ENCODE results near the gene AOPEP. TPM values are rescaled to one million over a fixed set of nuclear protein-coding genes. Genes with fewer than 3 reads are reported as not detected.

The AOPEP gene
- polyA plus RNA-seq, 1 of the 3 experiments (the other 2 are of a cell fraction): 54.6 TPM

DNA sequence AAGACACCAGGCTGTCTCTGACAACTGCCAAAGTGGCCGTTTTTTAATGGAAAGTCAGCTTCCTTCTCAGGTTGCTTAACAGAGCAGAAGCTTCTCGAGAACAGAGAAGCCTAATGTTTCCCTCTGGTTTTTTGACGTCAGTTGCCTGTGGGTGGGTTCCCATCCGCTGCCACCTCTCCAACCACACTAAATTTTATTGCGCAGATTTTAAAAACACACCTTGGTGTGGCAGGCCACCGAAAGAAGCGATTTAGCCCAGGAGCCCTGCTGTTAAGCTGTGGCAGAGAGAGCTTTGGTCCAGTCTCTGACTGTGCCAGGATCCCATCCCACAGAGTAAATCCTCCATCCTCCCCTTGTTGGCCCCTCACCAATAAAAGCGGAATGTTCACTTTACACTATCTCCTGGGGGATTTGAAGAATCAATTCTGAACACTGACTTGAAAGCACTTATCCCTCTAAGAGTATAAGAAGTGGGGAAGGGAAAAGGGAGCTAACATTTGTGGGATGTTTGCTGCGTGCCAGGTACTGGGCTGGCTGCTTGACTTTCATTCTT, 181.6 kb downstream of the AOPEP start (continued):
- TF ChIP-seq, protein P1, sequence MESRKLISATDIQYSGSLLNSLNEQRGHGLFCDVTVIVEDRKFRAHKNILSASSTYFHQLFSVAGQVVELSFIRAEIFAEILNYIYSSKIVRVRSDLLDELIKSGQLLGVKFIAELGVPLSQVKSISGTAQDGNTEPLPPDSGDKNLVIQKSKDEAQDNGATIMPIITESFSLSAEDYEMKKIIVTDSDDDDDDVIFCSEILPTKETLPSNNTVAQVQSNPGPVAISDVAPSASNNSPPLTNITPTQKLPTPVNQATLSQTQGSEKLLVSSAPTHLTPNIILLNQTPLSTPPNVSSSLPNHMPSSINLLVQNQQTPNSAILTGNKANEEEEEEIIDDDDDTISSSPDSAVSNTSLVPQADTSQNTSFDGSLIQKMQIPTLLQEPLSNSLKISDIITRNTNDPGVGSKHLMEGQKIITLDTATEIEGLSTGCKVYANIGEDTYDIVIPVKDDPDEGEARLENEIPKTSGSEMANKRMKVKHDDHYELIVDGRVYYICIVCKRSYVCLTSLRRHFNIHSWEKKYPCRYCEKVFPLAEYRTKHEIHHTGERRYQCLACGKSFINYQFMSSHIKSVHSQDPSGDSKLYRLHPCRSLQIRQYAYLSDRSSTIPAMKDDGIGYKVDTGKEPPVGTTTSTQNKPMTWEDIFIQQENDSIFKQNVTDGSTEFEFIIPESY (IDR thresholded peaks at IDR 0.05; ENCODE audit: borderline replicate concordance, low read depth): no peak
- no peak for TF ChIP-seq RAD21 (IDR thresholded peaks at IDR 0.05; ENCODE audit: low read length)
- no peak for TF ChIP-seq FOXJ3 (CRISPR knock-in tag; IDR thresholded peaks at IDR 0.05)
- no peak for TF ChIP-seq TEAD4 (IDR thresholded peaks at IDR 0.05; ENCODE audit: borderline replicate concordance, insufficient read depth)
- TF ChIP-seq, protein P2, sequence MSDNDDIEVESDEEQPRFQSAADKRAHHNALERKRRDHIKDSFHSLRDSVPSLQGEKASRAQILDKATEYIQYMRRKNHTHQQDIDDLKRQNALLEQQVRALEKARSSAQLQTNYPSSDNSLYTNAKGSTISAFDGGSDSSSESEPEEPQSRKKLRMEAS (IDR thresholded peaks at IDR 0.05; ENCODE audit: low read depth): no peak
- TF ChIP-seq POLR2AphosphoS5 (IDR thresholded peaks at IDR 0.05; ENCODE audit: low read depth, low read length): no peak
- TF ChIP-seq MXI1 (IDR thresholded peaks at IDR 0.05; ENCODE audit: low read depth, low read length): no peak
- no peak for TF ChIP-seq GATA2 (CRISPR knock-in tag; IDR thresholded peaks at IDR 0.05)
- TF ChIP-seq, protein P3, sequence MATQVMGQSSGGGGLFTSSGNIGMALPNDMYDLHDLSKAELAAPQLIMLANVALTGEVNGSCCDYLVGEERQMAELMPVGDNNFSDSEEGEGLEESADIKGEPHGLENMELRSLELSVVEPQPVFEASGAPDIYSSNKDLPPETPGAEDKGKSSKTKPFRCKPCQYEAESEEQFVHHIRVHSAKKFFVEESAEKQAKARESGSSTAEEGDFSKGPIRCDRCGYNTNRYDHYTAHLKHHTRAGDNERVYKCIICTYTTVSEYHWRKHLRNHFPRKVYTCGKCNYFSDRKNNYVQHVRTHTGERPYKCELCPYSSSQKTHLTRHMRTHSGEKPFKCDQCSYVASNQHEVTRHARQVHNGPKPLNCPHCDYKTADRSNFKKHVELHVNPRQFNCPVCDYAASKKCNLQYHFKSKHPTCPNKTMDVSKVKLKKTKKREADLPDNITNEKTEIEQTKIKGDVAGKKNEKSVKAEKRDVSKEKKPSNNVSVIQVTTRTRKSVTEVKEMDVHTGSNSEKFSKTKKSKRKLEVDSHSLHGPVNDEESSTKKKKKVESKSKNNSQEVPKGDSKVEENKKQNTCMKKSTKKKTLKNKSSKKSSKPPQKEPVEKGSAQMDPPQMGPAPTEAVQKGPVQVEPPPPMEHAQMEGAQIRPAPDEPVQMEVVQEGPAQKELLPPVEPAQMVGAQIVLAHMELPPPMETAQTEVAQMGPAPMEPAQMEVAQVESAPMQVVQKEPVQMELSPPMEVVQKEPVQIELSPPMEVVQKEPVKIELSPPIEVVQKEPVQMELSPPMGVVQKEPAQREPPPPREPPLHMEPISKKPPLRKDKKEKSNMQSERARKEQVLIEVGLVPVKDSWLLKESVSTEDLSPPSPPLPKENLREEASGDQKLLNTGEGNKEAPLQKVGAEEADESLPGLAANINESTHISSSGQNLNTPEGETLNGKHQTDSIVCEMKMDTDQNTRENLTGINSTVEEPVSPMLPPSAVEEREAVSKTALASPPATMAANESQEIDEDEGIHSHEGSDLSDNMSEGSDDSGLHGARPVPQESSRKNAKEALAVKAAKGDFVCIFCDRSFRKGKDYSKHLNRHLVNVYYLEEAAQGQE (IDR thresholded peaks at IDR 0.05; ENCODE audit: low read depth, low read length): no peak

DNA sequence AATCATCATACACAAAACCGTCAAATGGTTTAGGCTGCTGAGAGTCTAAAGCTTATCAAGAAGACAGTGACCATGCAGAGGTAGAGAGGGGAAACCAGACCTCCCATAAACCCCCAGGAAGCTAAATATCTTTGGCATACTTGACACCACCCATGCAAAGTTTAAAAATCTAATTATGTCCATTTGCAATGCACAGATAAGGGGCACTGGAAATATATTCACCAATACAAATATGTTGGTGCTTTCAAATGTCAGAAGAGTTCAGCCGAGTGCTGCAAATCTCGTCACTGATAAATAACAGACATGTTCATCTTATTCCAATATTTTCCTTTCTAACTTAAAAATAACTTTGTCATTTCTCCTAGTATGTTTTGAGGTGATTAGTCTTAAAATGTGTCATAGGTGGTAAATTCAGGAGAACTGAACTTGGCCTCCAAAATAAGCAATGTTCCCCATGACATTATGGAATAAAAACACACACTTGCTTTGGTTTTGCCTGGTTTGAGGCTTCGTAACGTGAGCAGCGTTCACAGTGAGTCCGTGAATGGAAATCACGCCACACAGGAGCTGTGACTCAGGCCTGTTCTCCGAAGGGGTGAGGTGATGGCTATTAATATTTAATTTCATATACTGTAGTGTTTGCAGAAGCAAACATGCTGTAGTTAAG, 182.2 kb downstream of the AOPEP start:
- Histone ChIP-seq H2AFZ (ENCODE audit: low read depth) (no peak overlapping the region), H3K27me3 (ENCODE audit: insufficient read depth) (no peaks in the 10 kb centered on the region), H3K4me1 (ENCODE audit: control insufficient read depth in 1 of 2, insufficient read depth in 2 of 2, low read depth in 1 of 2, low read length in 1 of 2) (peaks cover 20 to 77% of the 10 kb centered on the region in 2 experiments), H3K4me3 (ENCODE audit: low read depth in 2 of 2, low read length in 1 of 2) (no peak overlapping the region), H3K27ac (ENCODE audit: low read depth in 2 of 2, low read length in 1 of 2) (peak overlapping the region; percentile 26 to 97), H3K36me3 (replicated peaks in 1 of 2; ENCODE audit: control insufficient read depth in 1 of 2, insufficient read depth in 2 of 2, low read length in 1 of 2) (no peaks in the 10 kb centered on the region), H3K4me2 (peak overlapping the region; percentile 13; the same call in 1 of the 2 replicates), H4K20me1 (ENCODE audit: insufficient read depth) (no peaks in the 10 kb centered on the region), H3K9me3 (no peaks in the 10 kb centered on the region), H3K9me2 (no peaks in the 10 kb centered on the region), H3K79me2 (ENCODE audit: insufficient read depth) (no peaks in the 10 kb centered on the region), H3F3A (replicated peaks; ENCODE audit: insufficient read depth) (peaks cover 34% of the 10 kb centered on the region), H3K9ac (no peak overlapping the region)
- CTCF ChIA-PET: interaction anchor here (0.8 to 2.2 kb wide), 6 partner anchors 42 to 227 kb away, joined by 3 to 9 read pairs (median 4); no protein-coding TSS in a partner anchor
- POLR2A ChIA-PET: interaction anchor here (0.9 to 1.8 kb wide), 3 partner anchors 20 to 99 kb away, joined by 3 to 9 read pairs (median 3); no protein-coding TSS in a partner anchor
- peak; percentile 51 for DNase-seq
- 30% methylated on average over 9 of the region's 9 CpGs for WGBS (ENCODE audit: low lambda C conversion rate)
- TF ChIP-seq GATA2 (CRISPR knock-in tag; IDR thresholded peaks at IDR 0.05): peak; percentile 74; the same call in 1 of the 2 replicates
- TF ChIP-seq RXRA (IDR thresholded peaks at IDR 0.05; ENCODE audit: borderline replicate concordance, low read depth): no peak
- TF ChIP-seq, protein P1 (IDR thresholded peaks at IDR 0.05; ENCODE audit: borderline replicate concordance, low read depth): no peak
- TF ChIP-seq, protein P3 (IDR thresholded peaks at IDR 0.05; ENCODE audit: low read depth, low read length): no peak
- peak; percentile 30; the same call in 1 of the 2 replicates for TF ChIP-seq MXI1 (IDR thresholded peaks at IDR 0.05; ENCODE audit: low read depth, low read length)
- TF ChIP-seq CHD2 (IDR thresholded peaks at IDR 0.05; ENCODE audit: low read length, partially characterized antibody): peak; percentile 74
- TF ChIP-seq SIN3A (IDR thresholded peaks at IDR 0.05; ENCODE audit: borderline replicate concordance, low read depth, low read length): no peak
- TF ChIP-seq JUND (IDR thresholded peaks at IDR 0.05): no peak
- no peak for TF ChIP-seq EZH2phosphoT487 (IDR thresholded peaks at IDR 0.05; ENCODE audit: borderline replicate concordance, low read depth)
- TF ChIP-seq EP300 (IDR thresholded peaks at IDR 0.05; ENCODE audit: borderline replicate concordance in 1 of 2, low read depth in 1 of 2, low read length in 1 of 2): peak in 1 of 2 experiments; percentile 93; a peak in 2 of 4 replicates
- TF ChIP-seq MEF2A (IDR thresholded peaks at IDR 0.05; ENCODE audit: borderline replicate concordance, low read depth): no peak
